ENCODE data around the gene PTPRD. TPM values are rescaled to one million over a fixed set of nuclear protein-coding genes. Genes with fewer than 3 reads are reported as not detected.

Gene PTPRD
- total RNA-seq, 1 donor from 2014 or later, result 15.6 TPM

GRCh38 chr9:8684978-8685708, 1927.7 kb downstream of the PTPRD start:
- Histone ChIP-seq H3K36me3 (no peaks in the 10 kb centered on the region), H3K27me3 (ENCODE audit: low read depth) (no peaks in the 10 kb centered on the region), H3K4me3 (no peak overlapping the region), H3K27ac (replicated peaks) (peak overlapping the region; percentile 43), H3K4me1 (no peaks in the 10 kb centered on the region), H3K9me3 (replicated peaks) (no peaks in the 10 kb centered on the region)
- no peak for DNase-seq
- intact Hi-C loops (cut with micrococcal nuclease), result no loop called here
- no peak for TF ChIP-seq CTCF (IDR thresholded peaks at IDR 0.05; ENCODE audit: borderline replicate concordance)

- DNase-seq, result no peak
- TF ChIP-seq CTCF (IDR thresholded peaks at IDR 0.05; ENCODE audit: borderline replicate concordance), result no peak
- Histone ChIP-seq H3K27me3 (ENCODE audit: low read depth) (no peaks in the 10 kb centered on the region), H3K4me1 (peaks cover 8% of the 10 kb centered on the region), H3K36me3 (no peaks in the 10 kb centered on the region), H3K9me3 (replicated peaks) (no peaks in the 10 kb centered on the region), H3K4me3 (no peak overlapping the region), H3K27ac (replicated peaks) (no peak overlapping the region)
- intact Hi-C loops (cut with micrococcal nuclease), result no loop called here
These were observed 1929.3 kb downstream of the PTPRD start for GRCh38 chr9:8683496-8683895.

- no peak overlapping the region for H3K27ac ChIP-seq (replicated peaks)
- TF ChIP-seq CTCF (IDR thresholded peaks at IDR 0.05; ENCODE audit: borderline replicate concordance), result no peak
- no peak for DNase-seq
- H3K4me3 ChIP-seq, result no peak overlapping the region
- H3K9me3 ChIP-seq (replicated peaks), result no peaks in the 10 kb centered on the region
- H3K4me1 ChIP-seq, result peaks cover 21% of the 10 kb centered on the region
- H3K27me3 ChIP-seq (ENCODE audit: low read depth), result no peaks in the 10 kb centered on the region
- intact Hi-C loops (cut with micrococcal nuclease), result no loop called here
- H3K36me3 ChIP-seq, result no peaks in the 10 kb centered on the region
These were observed 1932.1 kb downstream of the PTPRD start for GRCh38 chr9:8680658-8681057.

- Histone ChIP-seq H3K9me3 (replicated peaks) (no peaks in the 10 kb centered on the region), H3K4me1 (peaks cover 21% of the 10 kb centered on the region), H3K27ac (replicated peaks) (no peak overlapping the region), H3K4me3 (no peak overlapping the region), H3K36me3 (no peaks in the 10 kb centered on the region), H3K27me3 (ENCODE audit: low read depth) (no peaks in the 10 kb centered on the region)
- no peak for TF ChIP-seq CTCF (IDR thresholded peaks at IDR 0.05; ENCODE audit: borderline replicate concordance)
- intact Hi-C loops (cut with micrococcal nuclease), result no loop called here
- no peak for DNase-seq
These were observed 1932.6 kb downstream of the PTPRD start for GRCh38 chr9:8680157-8680556.

- H3K4me3 ChIP-seq, result no peak overlapping the region
- peaks cover 21% of the 10 kb centered on the region for H3K4me1 ChIP-seq
- H3K27ac ChIP-seq (replicated peaks), result no peak overlapping the region
- no peak for TF ChIP-seq CTCF (IDR thresholded peaks at IDR 0.05; ENCODE audit: borderline replicate concordance)
- DNase-seq, result no peak
- no peaks in the 10 kb centered on the region for H3K27me3 ChIP-seq (ENCODE audit: low read depth)
- intact Hi-C loops (cut with micrococcal nuclease), result no loop called here
- no peaks in the 10 kb centered on the region for H3K36me3 ChIP-seq
- H3K9me3 ChIP-seq (replicated peaks), result no peaks in the 10 kb centered on the region
These were observed 1933.4 kb downstream of the PTPRD start for GRCh38 chr9:8679371-8679822.
